HUES64 (cell line): ENCODE measurements around the gene ZNF764.
"Not testable (repeated sequence)": the region's sequence is repeated elsewhere in the genome, so short reads cannot be mapped to it uniquely, and the experiment has no call there.

Source experiments
- H3K27ac ChIP-seq: 2 replicates; pipeline ENCODE4 v1.7.0; 2013; ENCODE audit warnings: low read depth, low read length, inconsistent platforms
- H3K27me3 ChIP-seq: 2 replicates; pipeline ENCODE4 v1.6.1; 2013; ENCODE audit warnings: mild to moderate bottlenecking, low read length; ENCODE audit not compliant: insufficient read depth
- H3K36me3 ChIP-seq: 2 replicates; pipeline ENCODE4 v1.6.1; 2013; ENCODE audit warnings: mild to moderate bottlenecking, low read length; ENCODE audit not compliant: insufficient read depth
- H3K4me1 ChIP-seq: 2 replicates; pipeline ENCODE4 v1.6.1; 2013; ENCODE audit warnings: mild to moderate bottlenecking, low read length, moderate library complexity; ENCODE audit not compliant: insufficient read depth
- H3K4me3 ChIP-seq: 2 replicates; pipeline ENCODE4 v1.5.1; 2013; ENCODE audit warnings: mild to moderate bottlenecking, low read length, moderate library complexity
- H3K9ac ChIP-seq: 2 replicates; pipeline ENCODE4 v1.6.1; 2013; ENCODE audit warnings: mild to moderate bottlenecking, low read depth, low read length
- H3K9me3 ChIP-seq: 2 replicates; pipeline ENCODE4 v1.6.1; 2013; ENCODE audit warnings: low read depth, low read length; ENCODE audit not compliant: insufficient read depth
- WGBS: fragments of 150-250, 120-280 bp; methylation state at CpG from one replicate; pipeline ENCODE4 v1.1.7; 2013; ENCODE audit warnings: missing lambda C conversion rate; 5-methylcytosine and 5-hydroxymethylcytosine counted together

Gene ZNF764

DNA sequence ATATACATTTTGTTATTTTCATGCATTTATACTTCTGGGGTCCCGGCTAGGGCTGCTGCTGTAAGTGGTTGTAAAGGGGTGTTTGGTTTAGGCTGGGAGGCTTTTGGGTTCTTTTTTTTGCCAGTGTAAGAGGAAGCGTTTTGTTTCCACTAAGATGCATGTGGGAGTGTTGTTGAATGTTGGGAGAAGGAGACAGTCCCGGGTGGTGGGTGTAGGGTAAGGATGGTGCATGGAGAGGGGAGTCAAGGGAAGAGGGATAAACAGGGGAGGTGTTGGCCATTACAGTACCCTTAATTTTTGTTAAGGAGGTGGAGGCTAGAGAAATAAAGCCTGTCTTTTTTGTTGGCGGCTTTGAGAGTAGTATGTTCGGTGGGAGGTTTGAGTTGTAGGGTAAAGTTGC, 15.1 kb downstream of the ZNF764 start:
- Histone ChIP-seq H3K9ac (no peak overlapping the region), H3K27ac (no peak overlapping the region), H3K9me3 (no peaks in the 10 kb centered on the region), H3K36me3 (no peaks in the 10 kb centered on the region), H3K27me3 (no peaks in the 10 kb centered on the region), H3K4me1 (peaks cover 28% of the 10 kb centered on the region), H3K4me3 (no peak overlapping the region)
- WGBS, result 82% methylated on average over 5 of the region's 5 CpGs

DNA sequence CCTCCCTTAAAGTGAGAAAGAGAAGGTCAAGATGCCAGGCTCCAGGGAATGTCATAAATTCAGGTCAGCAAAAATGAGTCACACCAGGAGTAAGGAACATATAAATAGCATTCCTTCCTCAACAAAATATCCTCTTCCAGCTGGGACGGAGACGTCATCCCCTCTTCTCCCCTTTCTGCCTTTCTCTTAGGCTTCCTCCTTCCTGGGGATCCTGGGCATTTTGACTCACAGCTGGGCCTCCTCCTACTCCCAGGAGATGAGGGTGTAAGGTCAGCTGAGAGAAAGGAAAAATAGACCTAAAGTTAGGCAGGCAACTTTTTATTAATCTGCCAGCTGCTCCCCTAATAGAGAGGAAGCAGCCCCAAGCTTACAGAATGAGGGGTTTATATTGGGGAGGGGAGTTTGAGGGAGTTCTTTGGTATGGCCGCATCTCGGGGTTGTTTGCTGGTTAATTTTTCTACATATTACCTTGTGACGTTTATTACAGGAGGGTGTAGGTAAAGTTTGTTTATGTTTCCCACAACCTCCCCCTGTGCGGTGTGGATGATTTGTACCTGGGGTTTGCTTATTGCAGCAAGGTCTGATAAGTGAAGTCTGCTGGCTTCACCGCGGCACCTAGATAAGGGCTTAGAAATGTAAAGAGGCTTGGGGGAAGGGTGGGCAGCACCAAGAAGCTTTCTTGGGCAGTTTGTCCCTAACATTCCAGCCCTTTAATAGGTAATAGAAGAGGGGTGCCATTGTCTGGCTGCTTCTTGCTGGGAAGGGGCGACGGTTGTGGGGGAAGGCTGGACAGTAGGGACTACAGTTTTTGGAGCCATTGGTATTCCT, 16.5 kb downstream of the ZNF764 start:
- Histone ChIP-seq H3K27me3 (no peaks in the 10 kb centered on the region), H3K9me3 (no peaks in the 10 kb centered on the region), H3K9ac (peak overlapping the region; percentile 3; the same call in 1 of the 2 replicates), H3K36me3 (no peaks in the 10 kb centered on the region), H3K4me1 (peaks cover 28% of the 10 kb centered on the region), H3K27ac (peak overlapping the region; percentile 72; the same call in 1 of the 2 replicates), H3K4me3 (peak overlapping the region; percentile 20)
- 14% methylated on average over 7 of the region's 10 CpGs for WGBS

DNA sequence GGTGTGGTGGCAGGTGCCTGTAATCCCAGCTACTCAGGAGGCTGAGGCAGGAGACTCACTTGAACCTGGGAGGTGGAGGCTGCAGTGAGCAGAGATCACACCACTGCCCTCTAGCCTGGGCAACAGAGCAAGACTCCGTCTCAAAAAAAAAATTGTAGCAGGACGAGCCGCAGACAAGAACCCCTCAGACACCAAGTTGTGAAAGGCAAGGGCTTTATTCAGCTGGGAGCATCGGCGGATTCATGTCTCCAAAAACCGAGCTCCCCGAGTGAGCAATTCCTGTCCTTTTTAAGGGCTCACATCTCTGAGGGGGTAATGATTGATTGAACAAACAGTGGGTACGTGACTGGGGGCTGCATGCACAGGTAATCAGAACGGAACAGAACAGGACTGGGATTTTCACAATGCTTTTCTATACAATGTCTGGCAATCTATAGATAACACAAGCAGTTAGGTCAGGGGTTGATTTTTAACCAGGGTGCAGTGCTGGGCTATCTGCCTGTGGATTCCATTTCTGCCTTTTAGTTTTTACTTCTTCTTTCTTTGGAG, 17.2 kb downstream of the ZNF764 start:
- not testable (repeated sequence) for H3K9me3 ChIP-seq, H3K36me3 ChIP-seq, H3K27me3 ChIP-seq, H3K4me3 ChIP-seq
- Histone ChIP-seq H3K9ac (0 out of 2 replicates have a peak overlapping the region, but pooled peaks have one; percentile 3), H3K4me1 (peaks cover 34% of the 10 kb centered on the region), H3K27ac (peak overlapping the region; percentile 72; the same call in 1 of the 2 replicates)
- 83% methylated on average over 9 of the region's 9 CpGs for WGBS

DNA sequence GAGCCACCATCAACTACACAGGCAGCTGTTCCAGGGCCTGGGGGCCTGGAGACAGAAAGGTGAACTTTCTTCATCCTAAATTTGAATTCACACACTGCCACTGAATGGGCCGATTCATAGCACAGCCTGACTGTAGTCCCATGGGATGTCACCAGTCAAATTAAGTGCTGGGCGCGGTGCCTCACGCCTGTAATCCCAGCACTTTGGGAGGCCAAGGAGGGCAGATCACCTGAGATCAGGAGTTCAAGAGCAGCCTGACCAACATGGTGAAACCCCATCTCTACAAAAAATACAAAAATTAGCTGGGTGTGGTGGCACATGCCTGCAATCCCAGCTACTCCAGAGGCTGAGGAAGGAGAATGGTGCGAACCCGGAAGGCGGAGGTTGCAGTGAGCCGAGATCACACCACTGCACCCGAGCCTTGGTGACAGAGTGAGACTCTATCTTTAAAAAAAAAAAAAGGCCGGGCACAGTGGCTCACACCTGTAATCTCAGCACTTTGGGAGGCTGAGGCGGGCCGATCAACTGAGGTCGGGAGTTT, 18.1 kb downstream of the ZNF764 start:
- H3K27ac ChIP-seq, H3K4me3 ChIP-seq, H3K9ac ChIP-seq, H3K27me3 ChIP-seq, H3K36me3 ChIP-seq, H3K9me3 ChIP-seq: not testable (repeated sequence)
- H3K4me1 ChIP-seq, result peaks cover 37% of the 10 kb centered on the region
- 90% methylated on average over 13 of the region's 13 CpGs for WGBS

DNA sequence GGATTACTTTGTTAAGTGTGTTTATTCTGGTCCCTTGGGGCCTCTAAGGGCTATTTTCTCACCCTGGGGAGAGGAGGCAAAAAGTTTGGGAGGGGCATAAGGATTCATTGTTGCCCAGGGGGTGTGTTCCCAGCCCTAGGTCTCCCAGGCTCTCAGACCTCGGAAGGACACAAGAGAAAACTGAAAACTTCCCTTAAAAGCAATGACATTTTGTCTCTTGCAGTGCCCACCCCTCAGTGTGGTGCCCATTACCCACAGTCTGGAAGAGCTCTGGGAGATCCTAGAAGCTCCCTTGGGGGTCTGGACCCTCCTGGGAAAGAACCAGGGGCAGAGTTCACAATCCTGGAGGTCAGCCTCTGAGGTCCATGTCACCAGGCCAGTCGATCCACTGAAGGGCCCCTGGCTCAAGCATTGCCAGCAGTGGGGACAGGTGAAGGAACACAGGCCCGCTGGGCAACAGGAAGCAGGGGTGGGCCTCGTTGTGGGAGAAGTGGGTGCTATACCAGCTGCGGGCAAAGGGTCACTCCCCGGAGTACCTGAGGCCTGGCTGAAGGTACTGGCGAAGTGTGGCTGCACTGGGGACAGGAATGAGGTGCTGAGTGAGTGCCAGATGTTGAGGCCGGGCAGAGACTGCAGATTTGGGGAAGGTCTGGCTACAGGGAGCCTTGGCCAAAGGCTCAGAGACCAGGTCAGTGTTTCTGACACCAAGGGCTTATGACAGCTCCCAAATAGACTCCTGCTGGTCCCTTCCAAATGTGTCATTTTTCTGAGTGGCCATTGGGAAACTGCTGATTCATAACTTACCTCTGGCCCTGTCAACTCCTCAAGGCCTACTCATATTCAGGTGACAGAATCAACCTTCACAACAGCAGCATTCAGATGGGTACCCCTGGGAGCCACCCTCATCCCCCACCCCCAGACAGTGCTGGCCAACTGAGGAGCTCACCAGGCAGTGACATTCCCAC, 18.9 kb downstream of the ZNF764 start:
- H3K36me3 ChIP-seq, result no peaks in the 10 kb centered on the region
- no peaks in the 10 kb centered on the region for H3K9me3 ChIP-seq
- no peaks in the 10 kb centered on the region for H3K27me3 ChIP-seq
- no peak overlapping the region for H3K4me3 ChIP-seq
- peaks cover 37% of the 10 kb centered on the region for H3K4me1 ChIP-seq
- H3K27ac ChIP-seq, result no peak overlapping the region
- H3K9ac ChIP-seq, result no peak overlapping the region
- WGBS, result 92% methylated on average over 8 of the region's 8 CpGs

DNA sequence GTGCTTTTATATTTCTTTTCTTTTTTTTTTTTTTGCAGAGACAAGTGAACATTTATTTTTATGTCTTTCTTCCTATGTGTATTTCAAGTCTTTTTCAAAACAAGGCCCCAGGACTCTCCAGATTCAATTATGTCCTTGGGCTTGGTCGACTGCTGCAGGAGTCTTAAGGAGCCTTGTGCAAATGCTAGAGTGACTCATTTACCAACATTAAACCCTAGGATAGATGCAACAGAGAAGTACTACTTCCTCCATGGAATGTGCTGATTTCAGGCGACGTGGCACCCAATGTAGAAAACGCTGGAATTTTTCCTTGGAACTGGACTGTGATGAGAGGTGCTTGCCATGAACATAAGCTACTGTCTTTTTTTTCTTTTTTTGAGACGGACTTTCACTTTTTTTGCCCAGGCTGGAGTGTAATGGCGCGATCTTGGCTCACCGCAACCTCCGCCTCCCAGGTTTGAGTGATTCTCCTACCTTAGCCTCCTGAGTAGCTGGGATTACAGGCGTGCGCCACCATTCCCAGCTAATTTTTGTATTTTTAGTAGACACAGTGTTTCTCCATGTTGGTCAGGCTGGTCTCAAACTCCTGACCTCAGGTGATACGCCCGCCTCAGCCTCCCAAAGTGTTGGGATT, 21.7 kb downstream of the ZNF764 start:
- H3K4me3 ChIP-seq, result peak overlapping the region; percentile 70
- peak overlapping the region; percentile 97 for H3K27ac ChIP-seq
- H3K4me1 ChIP-seq, result peaks cover 17% of the 10 kb centered on the region; the same call in 1 of the 2 replicates
- H3K9ac ChIP-seq, result peak overlapping the region; percentile 96
- 91% methylated on average over 13 of the region's 13 CpGs for WGBS
- not testable (repeated sequence) for H3K9me3 ChIP-seq, H3K27me3 ChIP-seq, H3K36me3 ChIP-seq

DNA sequence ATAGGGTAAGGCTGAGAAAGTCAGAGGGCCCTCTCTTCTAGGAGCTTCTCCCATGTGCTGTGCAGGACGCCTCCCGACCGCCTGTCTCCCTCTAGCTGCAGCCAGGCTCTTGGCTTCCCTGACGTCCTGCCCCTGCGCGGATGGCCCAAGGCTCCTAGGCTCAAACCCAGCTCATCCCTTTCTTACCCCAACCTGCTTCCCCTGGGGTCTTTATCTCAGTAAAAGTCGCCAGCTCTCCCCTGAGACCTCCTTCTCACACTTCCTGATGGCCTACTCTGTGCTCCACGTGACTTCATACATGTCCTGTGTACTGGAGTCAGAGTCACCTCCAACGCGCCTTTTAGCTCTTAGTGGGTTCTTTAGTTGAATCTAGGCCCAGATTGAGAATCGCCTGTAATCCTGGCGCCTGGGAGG, 22.4 kb downstream of the ZNF764 start:
- peak overlapping the region; percentile 97 for H3K27ac ChIP-seq
- H3K9me3 ChIP-seq, result no peaks in the 10 kb centered on the region
- peaks cover 11% of the 10 kb centered on the region; the same call in 1 of the 2 replicates for H3K4me1 ChIP-seq
- H3K9ac ChIP-seq, result peak overlapping the region; percentile 96
- H3K36me3 ChIP-seq, result peaks cover 9% of the 10 kb centered on the region
- WGBS, result 26% methylated on average over 12 of the region's 12 CpGs
- peak overlapping the region; percentile 70 for H3K4me3 ChIP-seq
- no peaks in the 10 kb centered on the region for H3K27me3 ChIP-seq

DNA sequence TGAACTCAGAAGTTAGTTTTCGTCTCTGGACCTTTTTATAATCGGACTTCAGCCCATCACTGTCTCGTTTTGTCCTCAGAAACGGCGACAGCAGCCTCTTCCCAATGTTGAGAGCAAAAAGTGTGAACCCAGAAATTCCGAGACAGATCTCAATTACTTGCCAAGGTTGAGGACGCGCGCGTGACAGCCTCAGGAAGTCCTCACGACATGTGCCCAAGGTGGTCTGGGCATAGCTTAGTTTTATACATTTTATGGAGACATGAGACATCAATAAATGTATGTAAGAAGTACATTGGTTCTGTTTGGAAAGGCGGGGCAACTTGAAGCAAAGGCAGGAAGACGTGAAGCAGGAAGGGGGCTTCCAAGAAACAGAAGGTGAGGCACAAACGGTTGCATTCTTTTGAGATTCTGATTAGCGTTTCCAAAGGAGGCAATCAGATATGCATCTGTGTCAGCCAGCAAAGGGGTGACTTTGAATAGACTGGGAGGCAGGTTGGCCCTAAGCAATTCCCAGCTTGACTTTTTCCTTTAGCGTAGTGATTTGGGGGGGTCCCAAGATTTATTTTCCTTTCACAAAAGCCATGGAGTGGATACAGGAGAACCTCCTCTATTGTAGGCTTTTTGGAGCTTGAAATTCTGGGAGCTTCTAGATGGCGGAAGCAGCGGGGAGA, 22.9 kb downstream of the ZNF764 start:
- peaks cover 11% of the 10 kb centered on the region; the same call in 1 of the 2 replicates for H3K4me1 ChIP-seq
- H3K27ac ChIP-seq, result peak overlapping the region; percentile 97
- no peaks in the 10 kb centered on the region for H3K9me3 ChIP-seq
- H3K27me3 ChIP-seq, result no peaks in the 10 kb centered on the region
- peaks cover 9% of the 10 kb centered on the region for H3K36me3 ChIP-seq
- WGBS, result 3% methylated on average over 18 of the region's 18 CpGs
- H3K9ac ChIP-seq, result peak overlapping the region; percentile 96
- H3K4me3 ChIP-seq, result peak overlapping the region; percentile 70

DNA sequence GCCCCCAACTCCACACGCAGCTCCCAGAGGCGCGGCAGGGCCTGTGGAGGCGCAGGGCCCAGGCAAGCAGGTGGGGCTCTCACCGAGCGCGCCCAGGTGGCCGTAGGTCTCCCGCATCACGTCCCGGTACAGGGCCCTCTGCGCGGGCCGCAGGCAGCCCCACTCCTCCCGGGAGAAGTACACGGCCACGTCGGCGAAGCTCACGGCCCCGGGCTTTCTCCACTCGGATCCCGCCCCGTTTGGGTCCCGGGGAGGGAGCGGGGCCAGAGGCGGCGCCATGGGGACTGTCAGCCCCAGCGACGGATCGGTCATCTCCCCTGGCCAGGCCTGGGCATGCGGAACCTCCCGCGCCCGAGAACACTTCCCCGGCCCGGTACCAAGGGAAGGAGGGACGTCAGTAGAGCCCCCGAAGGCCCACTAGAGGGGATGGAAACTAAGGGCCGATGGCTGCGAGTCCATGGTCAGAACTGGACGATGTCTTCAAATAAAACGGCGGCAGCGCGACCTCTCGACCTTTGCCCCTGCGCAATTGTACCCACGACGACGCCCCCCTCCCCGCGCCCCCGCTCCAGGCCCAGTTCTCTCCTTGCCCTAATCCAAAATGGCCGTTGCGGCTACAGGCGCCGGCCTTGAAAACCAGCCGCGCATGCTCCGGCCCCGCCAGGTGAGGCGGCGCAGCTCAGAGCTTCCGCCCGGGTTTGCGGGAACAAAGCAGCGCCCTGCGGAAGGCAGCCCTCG, 23.6 kb downstream of the ZNF764 start, which contains the start of gene ZNF747:
TSS of gene ZNF747 (minus strand) at position 491 of the 738 bp plus-strand sequence. CDS start at position 312, 179 bp downstream.
- Histone ChIP-seq H3K4me3 (peak within 1 kb of the TSS; percentile 70), H3K27me3 (no peaks in the 10 kb centered on the region)
- under 1% methylated on average over 70 of the region's 70 CpGs for WGBS

More for the DNA sequence above, 23.6 kb downstream of the ZNF764 start, which contains the start of gene ZNF747:
- H3K9ac ChIP-seq, result peak within 1 kb of the TSS; percentile 96
- H3K27ac ChIP-seq, result peak within 1 kb of the TSS; percentile 97
- H3K9me3 ChIP-seq, result no peaks in the 10 kb centered on the region
- peaks cover 11% of the 10 kb centered on the region; the same call in 1 of the 2 replicates for H3K4me1 ChIP-seq
- peaks cover 9% of the 10 kb centered on the region for H3K36me3 ChIP-seq
